ENCODE measurements around the gene GMCL2.

GMCL2 gene

GRCh38 chr5:178213003-178213461 is 25.9 kb upstream of the GMCL2 start:
- peaks cover 69 to 82% of the 10 kb centered on the region in 2 donors for H3K36me3 ChIP-seq (ENCODE audit: control insufficient read depth in 2 of 2, insufficient read depth in 2 of 2, low read length in 2 of 2)
- peak overlapping the region; percentile 95 to 98 for H3K27ac ChIP-seq (ENCODE audit: low read depth in 2 of 2, low read length in 2 of 2)
- H3K27me3 ChIP-seq (ENCODE audit: control insufficient read depth in 2 of 2, insufficient read depth in 2 of 2, low read length in 2 of 2): no peaks in the 10 kb centered on the region
- peak overlapping the region; percentile 48 to 52 for H3K9ac ChIP-seq (ENCODE audit: low read depth in 1 of 2, low read length in 2 of 2)
- no peaks in the 10 kb centered on the region for H3K9me3 ChIP-seq (ENCODE audit: control insufficient read depth in 2 of 2, low read length in 2 of 2)
- peak overlapping the region in 1 of 2 donors; percentile 9 for H3K4me3 ChIP-seq (ENCODE audit: low read length in 2 of 2)
- peaks cover 76 to 88% of the 10 kb centered on the region in 2 donors for H3K4me1 ChIP-seq (ENCODE audit: control insufficient read depth in 2 of 2, insufficient read depth in 2 of 2, low read length in 2 of 2)

- Histone ChIP-seq H3K4me3 (ENCODE audit: low read length in 2 of 2) (no peak overlapping the region), H3K36me3 (ENCODE audit: control insufficient read depth in 2 of 2, insufficient read depth in 2 of 2, low read length in 2 of 2) (peaks cover 74 to 86% of the 10 kb centered on the region in 2 donors), H3K4me1 (ENCODE audit: control insufficient read depth in 2 of 2, insufficient read depth in 2 of 2, low read length in 2 of 2) (peaks cover 81 to 94% of the 10 kb centered on the region in 2 donors), H3K27ac (ENCODE audit: low read depth in 2 of 2, low read length in 2 of 2) (peak overlapping the region; percentile 95 to 98), H3K9ac (ENCODE audit: low read depth in 1 of 2, low read length in 2 of 2) (peak overlapping the region; percentile 48 to 52), H3K9me3 (ENCODE audit: control insufficient read depth in 2 of 2, low read length in 2 of 2) (no peaks in the 10 kb centered on the region), H3K27me3 (ENCODE audit: control insufficient read depth in 2 of 2, insufficient read depth in 2 of 2, low read length in 2 of 2) (no peaks in the 10 kb centered on the region)
These were observed 25.3 kb upstream of the GMCL2 start for GRCh38 chr5:178212241-178213002.

- Histone ChIP-seq H3K9me3 (ENCODE audit: control insufficient read depth in 2 of 2, low read length in 2 of 2) (no peaks in the 10 kb centered on the region), H3K4me3 (ENCODE audit: low read length in 2 of 2) (no peak overlapping the region), H3K27ac (ENCODE audit: low read depth in 2 of 2, low read length in 2 of 2) (peak overlapping the region; percentile 95 to 98), H3K36me3 (ENCODE audit: control insufficient read depth in 2 of 2, insufficient read depth in 2 of 2, low read length in 2 of 2) (peaks cover 80 to 92% of the 10 kb centered on the region in 2 donors), H3K27me3 (ENCODE audit: control insufficient read depth in 2 of 2, insufficient read depth in 2 of 2, low read length in 2 of 2) (no peaks in the 10 kb centered on the region), H3K4me1 (ENCODE audit: control insufficient read depth in 2 of 2, insufficient read depth in 2 of 2, low read length in 2 of 2) (peaks cover 86 to 96% of the 10 kb centered on the region in 2 donors), H3K9ac (ENCODE audit: low read depth in 1 of 2, low read length in 2 of 2) (peak overlapping the region; percentile 29 to 52)
These were observed 24.2 kb upstream of the GMCL2 start for GRCh38 chr5:178211095-178212048.

- no peaks in the 10 kb centered on the region for H3K9me3 ChIP-seq (ENCODE audit: control insufficient read depth in 2 of 2, low read length in 2 of 2)
- H3K9ac ChIP-seq (ENCODE audit: low read depth in 1 of 2, low read length in 2 of 2): peak overlapping the region; percentile 41 to 56
- peaks cover 84 to 90% of the 10 kb centered on the region in 2 donors for H3K36me3 ChIP-seq (ENCODE audit: control insufficient read depth in 2 of 2, insufficient read depth in 2 of 2, low read length in 2 of 2)
- no peaks in the 10 kb centered on the region for H3K27me3 ChIP-seq (ENCODE audit: control insufficient read depth in 2 of 2, insufficient read depth in 2 of 2, low read length in 2 of 2)
- H3K4me3 ChIP-seq (ENCODE audit: low read length in 2 of 2): no peak overlapping the region
- peaks cover 86 to 96% of the 10 kb centered on the region in 2 donors for H3K4me1 ChIP-seq (ENCODE audit: control insufficient read depth in 2 of 2, insufficient read depth in 2 of 2, low read length in 2 of 2)
- peak overlapping the region; percentile 95 to 98 for H3K27ac ChIP-seq (ENCODE audit: low read depth in 2 of 2, low read length in 2 of 2)
These were observed 23.5 kb upstream of the GMCL2 start for GRCh38 chr5:178210686-178211085.

GRCh38 chr5:178210073-178210535 is 22.9 kb upstream of the GMCL2 start:
- Histone ChIP-seq H3K4me1 (ENCODE audit: control insufficient read depth in 2 of 2, insufficient read depth in 2 of 2, low read length in 2 of 2) (peaks cover 80 to 91% of the 10 kb centered on the region in 2 donors), H3K9ac (ENCODE audit: low read depth in 1 of 2, low read length in 2 of 2) (peak overlapping the region in 1 of 2 donors; percentile 56), H3K27ac (ENCODE audit: low read depth in 2 of 2, low read length in 2 of 2) (peak overlapping the region; percentile 95 to 98), H3K27me3 (ENCODE audit: control insufficient read depth in 2 of 2, insufficient read depth in 2 of 2, low read length in 2 of 2) (no peaks in the 10 kb centered on the region), H3K4me3 (ENCODE audit: low read length in 2 of 2) (no peak overlapping the region), H3K36me3 (ENCODE audit: control insufficient read depth in 2 of 2, insufficient read depth in 2 of 2, low read length in 2 of 2) (peaks cover 79 to 88% of the 10 kb centered on the region in 2 donors), H3K9me3 (ENCODE audit: control insufficient read depth in 2 of 2, low read length in 2 of 2) (no peaks in the 10 kb centered on the region)

- H3K4me3 ChIP-seq (ENCODE audit: low read length in 2 of 2): no peak overlapping the region
- H3K36me3 ChIP-seq (ENCODE audit: control insufficient read depth in 2 of 2, insufficient read depth in 2 of 2, low read length in 2 of 2): peaks cover 73 to 82% of the 10 kb centered on the region in 2 donors
- H3K27ac ChIP-seq (ENCODE audit: low read depth in 2 of 2, low read length in 2 of 2): peak overlapping the region; percentile 95 to 98
- H3K27me3 ChIP-seq (ENCODE audit: control insufficient read depth in 2 of 2, insufficient read depth in 2 of 2, low read length in 2 of 2): no peaks in the 10 kb centered on the region
- peaks cover 74 to 85% of the 10 kb centered on the region in 2 donors for H3K4me1 ChIP-seq (ENCODE audit: control insufficient read depth in 2 of 2, insufficient read depth in 2 of 2, low read length in 2 of 2)
- H3K9me3 ChIP-seq (ENCODE audit: control insufficient read depth in 2 of 2, low read length in 2 of 2): no peaks in the 10 kb centered on the region
- H3K9ac ChIP-seq (ENCODE audit: low read depth in 1 of 2, low read length in 2 of 2): peak overlapping the region in 1 of 2 donors; percentile 56
These were observed 22.3 kb upstream of the GMCL2 start for GRCh38 chr5:178209334-178210072.

- H3K36me3 ChIP-seq (ENCODE audit: control insufficient read depth in 2 of 2, insufficient read depth in 2 of 2, low read length in 2 of 2): peaks cover 65 to 74% of the 10 kb centered on the region in 2 donors
These were observed 21.5 kb upstream of the GMCL2 start for GRCh38 chr5:178208540-178209227.

GRCh38 chr5:178207917-178208280 is 20.7 kb upstream of the GMCL2 start:
- H3K4me1 ChIP-seq (ENCODE audit: control insufficient read depth in 2 of 2, insufficient read depth in 2 of 2, low read length in 2 of 2): peaks cover 62 to 72% of the 10 kb centered on the region in 2 donors
- H3K9me3 ChIP-seq (ENCODE audit: control insufficient read depth in 2 of 2, low read length in 2 of 2): no peaks in the 10 kb centered on the region
- peak overlapping the region; percentile 95 to 98 for H3K27ac ChIP-seq (ENCODE audit: low read depth in 2 of 2, low read length in 2 of 2)
- peak overlapping the region; percentile 74 to 98 for H3K9ac ChIP-seq (ENCODE audit: low read depth in 1 of 2, low read length in 2 of 2)
- no peaks in the 10 kb centered on the region for H3K27me3 ChIP-seq (ENCODE audit: control insufficient read depth in 2 of 2, insufficient read depth in 2 of 2, low read length in 2 of 2)
- peak overlapping the region; percentile 2 to 98 for H3K4me3 ChIP-seq (ENCODE audit: low read length in 2 of 2)
- peaks cover 59 to 67% of the 10 kb centered on the region in 2 donors for H3K36me3 ChIP-seq (ENCODE audit: control insufficient read depth in 2 of 2, insufficient read depth in 2 of 2, low read length in 2 of 2)

More at GRCh38 chr5:178208540-178209227, 21.5 kb upstream of the GMCL2 start:
- peak overlapping the region; percentile 95 to 98 for H3K27ac ChIP-seq (ENCODE audit: low read depth in 2 of 2, low read length in 2 of 2)
- peak overlapping the region; percentile 20 to 56 for H3K9ac ChIP-seq (ENCODE audit: low read depth in 1 of 2, low read length in 2 of 2)
- H3K4me1 ChIP-seq (ENCODE audit: control insufficient read depth in 2 of 2, insufficient read depth in 2 of 2, low read length in 2 of 2): peaks cover 69 to 80% of the 10 kb centered on the region in 2 donors
- H3K9me3 ChIP-seq (ENCODE audit: control insufficient read depth in 2 of 2, low read length in 2 of 2): no peaks in the 10 kb centered on the region
- H3K27me3 ChIP-seq (ENCODE audit: control insufficient read depth in 2 of 2, insufficient read depth in 2 of 2, low read length in 2 of 2): no peaks in the 10 kb centered on the region
- H3K4me3 ChIP-seq (ENCODE audit: low read length in 2 of 2): peak overlapping the region in 1 of 2 donors; percentile 37

All from mucosa of rectum (tissue), 2 donors.